MM.1S (cell line): ENCODE measurements around the gene ZBTB2.

ENCODE experiments used
- DNase-seq: peaks from one replicate; pipeline ENCODE4 v3.0.0-alpha.2; 2015
- H2AFZ ChIP-seq: fragments of 300-600 bp; sonication (generic); 2 replicates; pipeline ENCODE4 v1.6.0; 2016; ENCODE audit warnings: antibody characterized with exemption, low read length
- H3F3A ChIP-seq: fragments of 300-600 bp; sonication (generic); 2 replicates; pipeline ENCODE4 v1.6.1; 2016; ENCODE audit warnings: mild to moderate bottlenecking, antibody characterized with exemption, low read length, moderate library complexity, mixed read lengths; ENCODE audit not compliant: insufficient read depth
- H3K27ac ChIP-seq: fragments of 300-600 bp; sonication (generic); 2 replicates; pipeline ENCODE4 v1.5.1; 2016; ENCODE audit warnings: mild to moderate bottlenecking, low read length
- H3K27me3 ChIP-seq: fragments of 300-600 bp; sonication (generic); replicated peaks from 2 replicates; pipeline ENCODE4 v1.6.0; 2016; ENCODE audit warnings: low read length; ENCODE audit not compliant: insufficient read depth
- H3K36me3 ChIP-seq: fragments of 300-600 bp; sonication (generic); replicated peaks from 2 replicates; pipeline ENCODE4 v1.6.1; 2016; ENCODE audit warnings: mild to moderate bottlenecking, low read length, mixed read lengths; ENCODE audit not compliant: insufficient read depth
- H3K4me1 ChIP-seq: fragments of 300-600 bp; sonication (generic); 2 replicates; pipeline ENCODE4 v1.6.1; 2016; ENCODE audit warnings: low read length, mixed read lengths
- H3K4me2 ChIP-seq: fragments of 300-600 bp; sonication (generic); 2 replicates; pipeline ENCODE4 v1.6.0; 2016; ENCODE audit warnings: low read depth, low read length
- H3K4me3 ChIP-seq: fragments of 300-600 bp; sonication (generic); 2 replicates; pipeline ENCODE4 v1.5.1; 2016; ENCODE audit warnings: low read length, mixed read lengths
- H3K79me2 ChIP-seq: fragments of 300-600 bp; sonication (generic); 2 replicates; pipeline ENCODE4 v1.6.1; 2016; ENCODE audit warnings: mixed run types, low read length, mixed read lengths
- H3K9ac ChIP-seq: fragments of 300-600 bp; sonication (generic); 2 replicates; pipeline ENCODE4 v1.6.1; 2016; ENCODE audit warnings: low read length, mixed read lengths
- H3K9me2 ChIP-seq: fragments of 300-600 bp; sonication (generic); replicated peaks from 2 replicates; pipeline ENCODE4 v1.6.1; 2016; ENCODE audit warnings: mild to moderate bottlenecking, low read length, mixed read lengths; ENCODE audit not compliant: insufficient read depth
- H3K9me3 ChIP-seq: fragments of 300-600 bp; sonication (generic); replicated peaks from 2 replicates; pipeline ENCODE4 v1.6.1; 2016; ENCODE audit warnings: mild to moderate bottlenecking, low read length, mixed read lengths; ENCODE audit not compliant: insufficient read depth
- H4K20me1 ChIP-seq: fragments of 300-600 bp; sonication (generic); 2 replicates; pipeline ENCODE4 v1.6.1; 2016; ENCODE audit warnings: mild to moderate bottlenecking, low read length, moderate library complexity, mixed read lengths; ENCODE audit not compliant: insufficient read depth
- CTCF ChIP-seq: fragments of 300-600 bp; sonication (generic); IDR thresholded peaks from 2 replicates; pipeline ENCODE4 v1.5.1; 2016; ENCODE audit warnings: antibody characterized with exemption, low read length, mixed read lengths
- EZH2 ChIP-seq: fragments of 300-600 bp; sonication (generic); optimal IDR thresholded peaks from 2 replicates; pipeline ENCODE3; 2017; ENCODE audit warnings: low read depth, mild to moderate bottlenecking, antibody characterized with exemption, low read length, mixed read lengths
- EZH2phosphoT487 ChIP-seq: fragments of 300-600 bp; sonication (generic); IDR thresholded peaks from 2 replicates; pipeline ENCODE4 v1.6.1; 2018; ENCODE audit warnings: antibody characterized with exemption, low read length

ZBTB2 gene

GRCh38 chr6:151330130-151330696, 61.1 kb downstream of the ZBTB2 start:
- no peaks in the 10 kb centered on the region for H4K20me1 ChIP-seq
- no peaks in the 10 kb centered on the region for H3K79me2 ChIP-seq
- no peak overlapping the region for H3K9ac ChIP-seq
- no peaks in the 10 kb centered on the region for H3K27me3 ChIP-seq
- no peaks in the 10 kb centered on the region for H3K36me3 ChIP-seq
- H3K4me1 ChIP-seq: no peaks in the 10 kb centered on the region
- H3K27ac ChIP-seq: no peak overlapping the region
- H2AFZ ChIP-seq: no peak overlapping the region
- TF ChIP-seq EZH2: no peak
- no peak overlapping the region for H3K4me3 ChIP-seq
- H3K9me2 ChIP-seq: no peaks in the 10 kb centered on the region
- H3K9me3 ChIP-seq: no peaks in the 10 kb centered on the region
- H3K4me2 ChIP-seq: no peak overlapping the region
- DNase-seq: no peak
- no peaks in the 10 kb centered on the region for H3F3A ChIP-seq

- Histone ChIP-seq H3K27me3 (no peaks in the 10 kb centered on the region), H3F3A (no peaks in the 10 kb centered on the region), H4K20me1 (no peaks in the 10 kb centered on the region), H3K4me3 (no peak overlapping the region), H3K36me3 (no peaks in the 10 kb centered on the region), H2AFZ (no peak overlapping the region), H3K4me1 (no peaks in the 10 kb centered on the region), H3K4me2 (no peak overlapping the region), H3K9me3 (no peaks in the 10 kb centered on the region), H3K79me2 (no peaks in the 10 kb centered on the region), H3K9me2 (no peaks in the 10 kb centered on the region), H3K9ac (no peak overlapping the region), H3K27ac (no peak overlapping the region)
- DNase-seq: no peak
- TF ChIP-seq EZH2 (no peak), CTCF (no peak), EZH2phosphoT487 (no peak)
Observed at GRCh38 chr6:151327101-151327500, 64.3 kb downstream of the ZBTB2 start.

- no peaks in the 10 kb centered on the region for H3K36me3 ChIP-seq
- no peaks in the 10 kb centered on the region for H3K79me2 ChIP-seq
- H3K4me3 ChIP-seq: peak overlapping the region; percentile 40; the same call in 1 of the 2 replicates
- no peak overlapping the region for H2AFZ ChIP-seq
- no peaks in the 10 kb centered on the region for H3K27me3 ChIP-seq
- no peaks in the 10 kb centered on the region for H3K9me3 ChIP-seq
- no peak for DNase-seq
- peak overlapping the region; percentile 57 for H3K4me2 ChIP-seq
- no peak overlapping the region for H3K27ac ChIP-seq
- TF ChIP-seq CTCF (no peak), EZH2 (no peak), EZH2phosphoT487 (no peak)
- no peaks in the 10 kb centered on the region for H3F3A ChIP-seq
- no peaks in the 10 kb centered on the region for H3K4me1 ChIP-seq
- H3K9me2 ChIP-seq: no peaks in the 10 kb centered on the region
- no peak overlapping the region for H3K9ac ChIP-seq
- no peaks in the 10 kb centered on the region for H4K20me1 ChIP-seq
Observed at GRCh38 chr6:151326116-151326825, 65.1 kb downstream of the ZBTB2 start.
